Neural progenitor cell (in vitro differentiated cells): ENCODE data around the gene EDEM1.

Experiments
- CTCF ChIP-seq: fragments of 200-600 bp; sonication (generic); IDR thresholded peaks from 2 replicates; pipeline ENCODE4 v1.5.1; 2017; ENCODE audit warnings: antibody characterized with exemption, mild to moderate bottlenecking
- EZH2 ChIP-seq: fragments of 200-600 bp; sonication (generic); IDR thresholded peaks from 2 replicates; pipeline ENCODE4 v1.6.1; 2017; ENCODE audit warnings: antibody characterized with exemption, mild to moderate bottlenecking, moderate library complexity

DNA sequence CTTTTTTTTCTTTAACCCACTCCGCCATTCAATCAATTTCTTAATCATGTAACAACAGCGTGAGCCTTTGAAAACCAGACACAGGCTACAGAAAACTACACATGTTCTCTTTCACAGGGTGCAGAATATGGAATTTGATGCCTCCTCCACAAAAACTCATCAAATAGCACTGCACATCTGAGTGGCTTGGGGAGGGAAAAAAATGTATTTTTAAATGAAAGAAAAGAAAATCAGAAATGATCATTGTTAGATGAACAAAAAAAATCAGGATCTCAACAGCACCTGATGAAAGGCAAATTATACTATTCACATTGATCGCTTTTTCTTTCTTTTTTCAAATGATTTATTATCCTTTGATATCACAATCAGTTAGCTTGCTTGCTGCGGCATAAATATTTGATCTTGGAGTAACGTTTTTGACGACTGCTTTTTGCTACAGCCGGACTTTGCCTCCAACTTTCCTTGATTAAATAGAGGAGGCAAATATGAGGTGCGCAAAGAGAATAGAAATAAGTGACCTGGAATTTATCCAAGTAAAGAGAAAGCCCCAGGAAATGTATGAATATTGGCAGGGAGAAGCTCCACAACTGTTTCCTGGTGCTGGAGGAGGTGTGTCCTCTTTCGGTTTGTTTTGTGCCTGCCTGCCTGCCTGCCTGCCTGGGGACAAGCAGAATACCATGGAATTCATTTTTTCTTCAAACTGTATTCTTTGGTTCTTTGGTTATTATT, 63.1 kb downstream of the EDEM1 start:
- no peak for TF ChIP-seq CTCF
- no peak for TF ChIP-seq EZH2
